ENCODE data around the gene CRYBG1.

Gene CRYBG1

DNA sequence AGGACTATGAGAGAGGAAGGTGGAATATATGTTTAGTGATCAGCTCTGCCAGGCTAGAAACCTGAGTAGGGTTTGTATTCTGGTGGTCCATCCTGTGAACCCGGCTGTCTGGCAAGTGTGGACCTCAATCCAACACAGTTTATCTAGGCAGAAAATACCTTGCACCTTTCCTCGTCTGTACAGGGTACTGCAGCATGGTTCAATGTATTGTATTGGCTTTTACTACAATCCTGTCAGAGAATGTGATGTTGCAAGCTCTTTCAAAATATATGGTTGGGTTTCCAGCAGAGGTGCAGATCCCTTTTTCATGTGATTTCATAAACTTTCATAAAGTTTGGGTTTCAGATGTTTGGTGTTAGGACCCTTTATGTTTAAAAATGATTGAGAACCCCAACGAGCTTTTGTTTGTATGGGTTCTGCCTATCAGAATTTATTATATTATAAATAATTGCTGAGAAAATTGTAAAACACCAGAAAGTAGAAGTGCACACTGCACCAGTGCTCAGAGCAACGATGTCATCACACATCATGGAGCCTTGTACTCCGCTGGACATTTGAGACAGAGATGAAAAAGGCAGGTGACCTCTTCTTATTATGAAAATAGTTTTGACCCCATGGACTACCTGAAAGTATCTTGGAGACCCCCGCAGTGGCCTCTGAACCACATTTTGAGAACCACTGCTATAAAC, 162.2 kb downstream of the CRYBG1 start:
- no peak for DNase-seq (ENCODE audit: low read depth in 2 of 2)

DNA sequence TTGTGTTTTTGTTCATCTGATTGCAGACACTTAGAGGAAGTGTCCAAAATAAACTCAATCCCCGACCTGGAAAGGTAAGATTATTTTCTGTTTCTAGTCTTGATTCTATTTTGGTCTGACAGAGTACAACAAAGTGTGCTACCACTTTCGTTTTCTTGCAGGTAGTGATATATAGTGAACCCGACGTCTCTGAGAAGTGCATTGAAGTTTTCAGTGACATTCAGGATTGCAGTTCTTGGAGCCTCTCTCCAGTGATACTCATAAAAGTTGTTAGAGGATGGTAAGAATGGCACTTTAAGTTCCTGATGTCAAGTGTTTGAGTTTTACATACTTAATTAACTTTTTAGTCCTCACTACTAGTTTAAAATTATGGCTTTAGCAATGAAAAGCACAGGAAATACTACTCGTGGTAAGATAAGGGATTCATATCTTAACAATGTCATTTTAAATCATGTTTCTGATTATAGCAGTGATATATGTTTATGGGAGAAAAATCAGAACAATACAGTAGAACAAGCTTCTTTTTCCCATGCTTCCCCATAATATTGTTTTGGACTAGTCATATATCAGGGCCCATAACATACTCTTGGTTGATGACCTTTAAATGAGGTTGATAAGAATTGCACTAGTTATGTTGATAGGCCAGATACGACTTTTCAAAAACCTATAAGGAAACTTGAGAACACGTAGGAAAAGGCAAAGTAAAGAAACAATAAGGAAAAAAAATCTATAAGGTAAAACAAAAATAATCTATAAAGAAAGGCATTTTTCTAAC, 164.8 kb downstream of the CRYBG1 start:
- no peak for DNase-seq (ENCODE audit: low read depth in 2 of 2)

DNA sequence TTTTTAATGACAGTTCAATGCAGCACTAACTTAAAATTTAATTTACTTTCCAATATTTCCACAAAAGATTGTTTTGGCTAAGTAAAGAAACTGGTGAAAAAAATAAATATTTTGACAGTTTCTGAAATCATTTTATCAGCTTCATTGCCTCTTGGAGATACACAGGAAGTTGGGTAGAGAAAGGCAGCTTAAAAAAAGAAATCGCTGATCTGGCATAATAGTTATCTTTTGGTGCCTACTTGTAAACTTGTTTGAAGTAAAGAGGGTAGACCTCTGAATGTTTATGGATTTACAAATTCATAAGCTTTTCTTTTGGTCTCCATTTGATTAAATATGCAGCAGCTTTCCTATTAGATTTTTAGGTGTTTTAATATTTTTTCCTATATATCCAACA, 165.4 kb downstream of the CRYBG1 start:
- no peak for DNase-seq (ENCODE audit: low read depth in 2 of 2)

DNA sequence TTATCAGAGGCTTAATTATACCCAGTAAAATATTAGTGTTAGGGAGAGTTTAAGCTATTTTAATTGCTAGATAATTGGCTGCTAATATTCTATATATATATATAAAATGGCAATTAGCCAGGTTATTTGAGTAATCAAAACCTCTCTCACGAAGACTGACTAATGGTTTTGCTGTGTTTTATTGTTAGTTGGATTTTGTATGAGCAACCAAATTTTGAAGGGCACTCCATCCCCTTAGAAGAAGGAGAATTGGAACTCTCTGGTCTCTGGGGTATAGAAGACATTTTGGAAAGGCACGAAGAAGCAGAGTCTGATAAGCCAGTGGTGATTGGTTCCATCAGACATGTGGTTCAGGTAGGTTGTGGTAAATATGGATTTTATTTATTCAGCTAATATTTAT, 166.6 kb downstream of the CRYBG1 start:
- DNase-seq (ENCODE audit: low read depth in 2 of 2) = no peak

DNA sequence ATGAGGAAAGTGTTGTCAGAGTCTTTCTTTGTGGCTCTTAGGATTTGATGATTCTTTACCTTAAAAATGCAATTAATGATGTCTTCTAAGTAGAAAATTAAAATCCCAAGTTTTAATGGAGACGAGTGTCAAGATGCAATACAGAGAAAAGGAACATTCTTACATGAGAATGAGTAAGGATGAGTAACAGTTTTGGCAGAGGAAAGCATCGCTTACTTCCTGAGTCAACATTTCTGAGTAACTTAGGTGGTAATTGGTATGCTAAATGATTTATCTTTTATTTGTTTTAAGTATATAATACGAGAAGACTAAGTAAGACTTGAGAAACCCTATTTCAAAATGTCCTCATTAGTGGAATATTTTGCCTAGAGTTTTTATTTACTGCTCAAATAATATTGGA, 167.5 kb downstream of the CRYBG1 start:
- no peak for DNase-seq (ENCODE audit: low read depth in 2 of 2)

DNA sequence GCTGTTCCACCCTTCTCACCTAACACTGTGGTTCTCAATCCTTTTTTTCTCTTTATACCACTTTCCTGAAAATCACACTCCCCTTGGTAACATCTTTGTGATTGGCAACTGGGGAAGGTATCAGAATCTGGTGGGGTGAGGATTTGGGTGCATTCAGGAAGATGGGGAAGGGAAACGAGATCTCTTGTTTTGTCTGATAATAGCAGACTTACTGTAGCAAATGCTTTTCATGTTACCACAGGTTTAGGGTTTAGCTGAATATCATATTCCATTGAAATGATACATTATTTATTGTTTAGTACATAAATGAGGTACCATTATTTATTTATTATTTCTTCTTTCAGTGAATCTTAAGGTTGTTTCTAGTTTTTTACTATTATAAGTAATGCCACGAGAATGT, 168.0 kb downstream of the CRYBG1 start:
- no peak for DNase-seq (ENCODE audit: low read depth in 2 of 2)

DNA sequence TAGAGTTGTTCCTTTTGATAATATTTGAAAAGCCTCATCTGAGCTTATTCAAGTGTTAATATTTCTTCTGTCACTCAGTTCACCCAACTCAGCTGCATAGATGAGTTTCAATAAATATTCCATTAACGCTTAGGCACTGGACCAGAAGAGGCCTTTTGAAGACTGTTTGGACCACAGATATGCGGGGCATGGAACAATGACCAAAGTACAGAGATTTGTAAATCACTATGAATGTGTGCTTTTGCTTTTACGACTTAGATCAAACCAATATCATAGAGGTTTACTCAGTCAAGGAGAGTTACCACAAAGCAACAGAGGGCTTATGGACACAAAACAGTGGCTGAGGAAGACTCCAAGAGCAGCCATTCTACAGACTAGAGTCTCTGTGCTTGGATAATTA, 168.9 kb downstream of the CRYBG1 start:
- DNase-seq (ENCODE audit: low read depth in 2 of 2) = no peak

DNA sequence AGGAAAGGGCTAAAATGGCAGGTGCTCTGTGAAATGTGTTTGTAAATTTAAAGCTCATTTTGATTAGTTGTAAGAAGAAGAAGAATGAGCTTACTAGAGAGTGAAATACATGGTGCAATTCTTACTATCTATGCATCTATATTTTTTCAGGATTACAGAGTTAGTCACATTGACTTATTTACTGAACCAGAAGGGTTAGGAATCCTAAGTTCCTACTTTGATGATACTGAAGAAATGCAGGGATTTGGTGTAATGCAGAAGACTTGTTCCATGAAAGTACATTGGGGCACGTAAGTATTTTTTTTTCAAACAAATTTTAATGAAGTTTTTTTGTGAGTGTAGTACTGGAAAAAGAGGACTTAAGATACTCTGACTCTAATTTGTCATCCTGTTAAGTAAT, 169.5 kb downstream of the CRYBG1 start:
- no peak for DNase-seq (ENCODE audit: low read depth in 2 of 2)

DNA sequence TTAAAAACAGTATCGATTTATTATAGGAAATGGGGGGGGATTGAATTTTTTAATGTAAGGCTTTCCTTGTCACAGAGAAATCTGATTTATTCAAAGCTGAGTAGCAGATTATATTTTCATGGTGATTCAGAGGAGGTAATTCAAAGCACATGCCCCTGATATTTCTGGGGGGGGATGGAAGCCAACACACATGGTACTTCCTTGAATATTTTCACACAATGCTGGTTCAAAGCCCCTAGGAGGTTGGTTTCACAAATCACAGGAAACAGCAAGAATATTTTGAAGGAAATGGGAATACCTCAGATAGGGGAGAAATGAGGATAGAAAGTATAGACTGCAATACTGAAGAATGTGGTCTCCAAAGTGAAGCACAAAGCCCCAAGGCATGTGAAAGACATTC, 170.0 kb downstream of the CRYBG1 start:
- no peak for DNase-seq (ENCODE audit: low read depth in 2 of 2)

DNA sequence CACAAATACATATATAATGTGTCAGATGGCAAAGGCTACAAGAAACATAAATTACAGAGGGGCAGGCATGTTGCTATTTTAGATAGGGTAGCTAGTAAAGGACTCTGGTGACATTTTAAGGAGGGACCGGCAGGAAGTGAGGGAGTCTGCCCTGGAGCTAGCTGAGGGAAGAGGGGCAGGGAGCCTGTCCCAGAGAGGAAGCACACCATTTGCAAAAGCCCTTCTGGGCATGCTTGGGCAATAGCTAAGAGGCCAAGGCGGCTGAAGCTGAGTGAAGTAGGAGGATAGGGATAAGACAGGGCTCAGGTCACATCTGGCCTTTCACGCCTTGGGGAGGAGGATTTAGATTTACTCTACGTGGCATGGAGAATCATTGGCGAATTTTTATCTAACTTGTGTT, 172.5 kb downstream of the CRYBG1 start:
- DNase-seq (ENCODE audit: low read depth in 2 of 2) = no peak

DNA sequence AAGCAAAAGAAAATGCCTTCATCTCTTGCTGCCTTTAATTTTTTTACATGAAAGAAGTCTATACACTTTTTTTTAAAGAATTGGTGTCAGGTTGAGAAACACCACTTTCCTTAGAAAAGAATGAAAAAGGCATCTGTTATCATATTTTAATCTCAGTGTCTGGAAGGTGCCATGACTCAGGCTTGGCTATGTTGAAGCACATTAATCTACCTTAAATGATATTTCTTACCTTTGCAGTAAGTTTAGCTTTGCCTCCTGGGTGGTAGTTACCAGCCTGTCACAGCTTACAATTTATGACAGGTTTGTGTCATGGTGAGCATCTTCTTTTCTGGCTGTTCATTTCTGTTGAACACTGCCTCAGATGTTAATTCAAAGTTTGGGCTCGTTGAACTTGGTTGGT, 173.5 kb downstream of the CRYBG1 start:
- no peak for DNase-seq (ENCODE audit: low read depth in 2 of 2)

DNA sequence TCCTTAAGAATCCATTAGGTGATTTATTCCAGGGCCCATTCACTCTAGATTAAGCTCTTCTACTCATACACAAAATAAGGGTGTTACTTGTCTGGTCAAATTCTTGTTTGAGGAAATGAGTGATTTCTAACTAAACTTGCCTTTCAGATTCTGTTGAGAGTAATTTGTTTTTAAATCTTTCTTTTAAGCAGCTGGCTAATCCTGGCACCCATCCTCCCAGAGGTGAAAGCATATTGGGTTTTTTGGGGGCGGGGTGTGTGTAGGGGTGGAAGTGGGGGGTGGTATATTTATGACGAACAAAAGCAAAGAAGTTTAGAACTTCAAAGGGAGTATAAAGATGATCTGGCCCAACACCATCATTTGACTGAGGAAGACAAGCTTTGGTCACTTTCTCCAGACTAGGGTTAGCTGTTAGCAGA, 174.1 kb downstream of the CRYBG1 start:
- DNase-seq (ENCODE audit: low read depth in 2 of 2) = peak; percentile 33 to 68

DNA sequence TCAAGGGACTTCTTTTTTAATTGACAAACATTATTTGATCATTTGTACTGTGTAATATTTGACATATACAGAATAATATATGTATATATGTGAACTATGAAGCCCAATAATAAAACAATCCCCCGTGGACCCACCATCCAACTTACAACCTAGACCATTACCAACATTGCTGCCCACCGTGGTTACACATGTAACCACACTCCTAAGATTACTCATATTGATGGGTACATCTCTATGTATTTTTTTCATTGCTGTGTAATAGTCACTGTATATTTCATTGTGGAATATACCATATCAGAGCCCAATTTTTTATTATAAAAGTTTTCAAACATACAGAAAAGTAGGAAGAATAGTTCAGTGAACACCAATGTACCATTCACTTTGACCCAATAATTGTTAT, 174.5 kb downstream of the CRYBG1 start:
- no peak for DNase-seq (ENCODE audit: low read depth in 2 of 2)

DNA sequence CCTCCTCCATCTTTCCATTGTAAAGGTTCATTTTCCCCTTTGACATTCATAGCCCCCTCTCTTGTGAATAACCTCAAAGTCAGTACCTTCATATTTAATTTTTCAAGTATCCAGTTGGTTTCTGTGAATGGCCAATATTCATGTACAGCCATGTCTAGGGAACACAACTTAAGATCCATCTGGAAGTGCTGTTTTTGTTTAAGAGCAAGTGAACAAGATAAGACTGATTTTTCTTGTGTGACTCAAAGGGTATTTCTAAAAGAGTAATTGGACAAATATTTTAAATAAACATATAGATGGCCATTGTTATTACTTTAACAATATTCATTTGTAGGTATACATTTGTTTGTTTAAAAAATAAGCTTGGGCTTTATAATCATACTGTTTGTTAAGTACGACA, 175.8 kb downstream of the CRYBG1 start:
- no peak for DNase-seq (ENCODE audit: low read depth in 2 of 2)

DNA sequence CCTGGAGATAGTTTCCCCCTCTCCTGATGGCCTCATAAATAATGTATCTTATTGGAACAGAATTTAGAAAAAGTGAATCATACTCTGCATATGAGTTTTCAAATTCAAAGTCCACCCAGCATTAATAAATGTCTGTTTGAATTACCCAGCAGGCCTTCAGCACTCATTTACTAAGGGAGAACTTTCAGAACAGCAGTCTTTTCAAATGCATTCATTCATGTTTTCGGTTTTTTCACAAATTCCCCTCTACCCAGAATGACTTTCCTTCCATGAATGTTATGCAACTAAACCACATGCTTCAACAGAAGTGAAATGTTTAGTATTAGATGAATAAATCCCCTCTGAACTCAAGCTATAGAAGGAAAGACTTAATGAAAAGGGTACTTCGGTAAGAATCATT, 176.3 kb downstream of the CRYBG1 start:
- no peak for DNase-seq (ENCODE audit: low read depth in 2 of 2)

DNA sequence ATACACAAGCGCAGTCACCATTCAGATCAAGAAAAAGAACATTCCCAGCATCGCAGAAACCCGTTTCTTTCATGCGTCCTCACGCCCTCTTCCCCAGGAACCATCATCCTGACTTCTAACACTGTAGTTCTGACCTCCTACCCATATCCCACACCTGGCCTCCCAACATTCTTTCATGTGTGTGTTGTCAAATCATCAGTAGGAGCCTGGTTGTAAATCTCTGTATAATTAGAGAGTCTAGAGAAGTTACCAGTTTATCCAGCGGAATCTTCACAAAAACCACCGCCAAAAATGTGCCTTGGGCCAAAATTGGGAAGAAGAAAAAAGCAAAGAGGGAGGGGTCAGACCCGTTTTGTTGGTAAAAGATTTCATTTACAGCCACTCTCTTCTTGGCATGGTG, 177.1 kb downstream of the CRYBG1 start:
- DNase-seq (ENCODE audit: low read depth in 2 of 2) = no peak

DNA sequence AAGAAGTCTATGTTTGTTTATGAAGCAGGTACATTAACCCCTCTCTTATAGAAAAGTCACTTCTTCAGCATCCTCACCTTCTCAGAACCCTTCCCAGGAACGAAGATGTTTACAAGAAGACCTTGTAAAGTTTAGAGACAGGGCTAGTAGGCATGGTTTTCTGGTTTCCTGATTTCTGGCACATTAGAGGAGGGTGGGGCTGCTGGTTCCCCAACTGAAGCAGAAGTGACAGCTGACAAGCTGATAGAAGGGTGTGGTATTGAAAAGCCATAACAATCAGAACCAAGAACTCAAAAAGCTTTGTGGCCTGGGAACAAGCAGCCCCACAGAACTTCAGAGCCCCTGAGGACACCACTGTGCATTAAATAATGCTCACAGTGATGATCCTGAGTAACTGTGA, 177.6 kb downstream of the CRYBG1 start:
- DNase-seq (ENCODE audit: low read depth in 2 of 2) = no peak

DNA sequence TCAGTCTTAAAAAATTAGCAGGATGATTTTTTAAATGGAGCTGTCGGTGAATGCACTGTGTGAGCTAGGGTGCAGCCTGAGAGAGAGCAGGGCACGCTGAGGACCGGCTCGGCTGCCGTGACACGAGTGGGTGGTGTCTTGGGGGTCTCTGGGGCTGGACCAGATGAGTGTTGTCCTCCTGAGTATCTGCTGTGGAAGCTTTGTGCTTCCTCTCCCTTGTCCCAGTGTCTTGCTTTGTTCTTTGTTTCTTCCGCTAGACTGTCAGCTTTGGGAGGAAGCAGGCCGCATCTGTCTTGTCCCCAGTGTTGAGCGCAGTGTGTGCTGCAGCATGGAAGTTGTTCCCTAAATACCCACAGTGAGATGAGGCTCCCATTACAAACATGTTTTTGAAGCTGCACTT, 179.4 kb downstream of the CRYBG1 start:
- DNase-seq (ENCODE audit: low read depth in 2 of 2) = no peak

DNA sequence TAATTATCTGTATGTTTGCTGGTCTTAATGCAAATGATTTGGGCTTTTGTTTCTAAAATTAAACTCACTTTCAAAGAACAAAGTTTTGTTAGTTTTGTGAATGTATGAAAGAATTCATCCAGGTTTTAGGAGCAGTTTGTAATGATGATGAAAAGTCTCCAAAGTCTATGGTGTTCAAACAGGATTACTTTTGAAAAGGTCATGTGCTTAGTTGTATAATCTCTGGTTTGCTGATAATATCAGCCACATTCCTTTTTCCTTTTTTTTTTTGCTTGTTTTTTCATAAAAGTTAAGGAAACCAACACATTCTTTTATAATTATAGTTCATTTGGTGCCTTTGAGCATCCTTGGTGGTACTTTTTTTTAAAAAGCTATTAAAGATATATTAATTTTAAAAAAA, 179.9 kb downstream of the CRYBG1 start:
- DNase-seq (ENCODE audit: low read depth in 2 of 2) = no peak

DNA sequence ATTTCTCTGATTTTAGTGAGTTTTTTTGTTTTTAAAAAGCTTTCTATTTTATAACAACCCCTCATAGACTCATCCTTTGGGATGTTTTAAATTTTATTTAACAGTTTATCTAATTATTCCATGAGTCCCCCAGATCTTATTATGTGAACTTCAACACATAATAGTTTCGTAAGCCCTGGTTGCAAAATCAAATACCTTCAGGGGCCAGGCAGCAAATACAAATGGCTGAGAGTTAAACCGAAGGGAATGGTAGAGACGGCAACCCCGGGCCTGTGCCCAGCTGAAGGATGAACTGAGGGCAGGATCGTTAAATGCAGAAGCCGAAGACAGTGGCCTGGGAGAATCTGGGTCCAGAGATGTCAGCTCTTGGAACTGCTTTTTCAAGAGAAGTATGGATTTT, 180.4 kb downstream of the CRYBG1 start:
- no peak for DNase-seq (ENCODE audit: low read depth in 2 of 2)

DNA sequence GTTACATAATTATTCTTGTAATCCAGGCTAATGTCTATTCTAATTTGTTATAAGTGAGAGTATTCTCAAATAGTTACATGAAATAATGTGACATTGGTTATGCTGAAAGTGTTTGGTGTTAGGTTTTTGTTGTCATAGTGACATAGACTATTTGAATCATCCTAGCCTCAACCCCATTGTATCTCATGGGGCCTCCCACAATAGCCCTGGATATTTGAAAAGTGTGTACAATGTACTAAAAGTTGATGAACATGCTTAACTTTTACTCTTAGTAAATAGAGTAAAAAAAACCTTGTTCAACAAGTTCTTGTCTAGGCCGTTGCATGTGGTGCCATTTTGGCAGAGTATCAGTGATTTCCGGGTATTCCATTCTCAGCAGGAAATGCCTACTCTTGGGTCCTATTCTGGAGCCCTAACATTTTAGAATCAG, 185.8 kb downstream of the CRYBG1 start:
- no peak for DNase-seq (ENCODE audit: low read depth in 2 of 2)

DNA sequence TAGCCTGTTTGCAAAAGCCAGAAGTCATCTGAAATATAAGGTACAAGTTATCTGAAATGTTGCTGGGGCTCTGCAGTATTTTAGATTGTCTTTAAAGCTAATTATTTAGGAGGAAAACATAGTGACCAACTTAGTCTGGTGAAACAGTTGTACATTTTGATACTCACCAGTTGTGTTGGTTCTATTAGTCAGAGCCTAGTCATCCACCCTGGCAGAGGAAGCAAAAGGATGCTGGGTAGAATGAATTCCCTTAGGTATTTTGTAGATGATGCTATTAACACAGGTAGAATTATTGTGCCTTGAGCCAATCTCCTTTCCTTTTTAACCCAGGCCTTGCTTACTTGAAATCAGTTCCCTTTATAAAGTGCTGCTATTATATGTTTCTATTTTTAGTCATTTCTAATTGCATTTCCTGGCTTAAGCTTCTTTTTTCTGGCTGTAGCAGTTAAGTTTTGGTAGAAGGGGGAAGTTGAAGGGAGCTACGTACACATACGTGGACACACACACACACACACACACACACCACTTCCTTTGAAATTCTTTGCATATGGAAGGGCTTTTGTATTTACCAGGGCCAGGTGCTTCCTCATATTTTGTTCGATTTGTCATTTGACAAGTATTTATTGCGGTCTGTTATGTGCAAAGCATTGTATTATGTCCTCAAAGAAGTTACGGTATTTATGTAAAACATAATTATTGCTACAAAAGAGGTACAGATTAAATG, 186.3 kb downstream of the CRYBG1 start:
- DNase-seq (ENCODE audit: low read depth in 2 of 2) = no peak
